ENCODE results near the gene CASZ1.

CASZ1 gene

DNA sequence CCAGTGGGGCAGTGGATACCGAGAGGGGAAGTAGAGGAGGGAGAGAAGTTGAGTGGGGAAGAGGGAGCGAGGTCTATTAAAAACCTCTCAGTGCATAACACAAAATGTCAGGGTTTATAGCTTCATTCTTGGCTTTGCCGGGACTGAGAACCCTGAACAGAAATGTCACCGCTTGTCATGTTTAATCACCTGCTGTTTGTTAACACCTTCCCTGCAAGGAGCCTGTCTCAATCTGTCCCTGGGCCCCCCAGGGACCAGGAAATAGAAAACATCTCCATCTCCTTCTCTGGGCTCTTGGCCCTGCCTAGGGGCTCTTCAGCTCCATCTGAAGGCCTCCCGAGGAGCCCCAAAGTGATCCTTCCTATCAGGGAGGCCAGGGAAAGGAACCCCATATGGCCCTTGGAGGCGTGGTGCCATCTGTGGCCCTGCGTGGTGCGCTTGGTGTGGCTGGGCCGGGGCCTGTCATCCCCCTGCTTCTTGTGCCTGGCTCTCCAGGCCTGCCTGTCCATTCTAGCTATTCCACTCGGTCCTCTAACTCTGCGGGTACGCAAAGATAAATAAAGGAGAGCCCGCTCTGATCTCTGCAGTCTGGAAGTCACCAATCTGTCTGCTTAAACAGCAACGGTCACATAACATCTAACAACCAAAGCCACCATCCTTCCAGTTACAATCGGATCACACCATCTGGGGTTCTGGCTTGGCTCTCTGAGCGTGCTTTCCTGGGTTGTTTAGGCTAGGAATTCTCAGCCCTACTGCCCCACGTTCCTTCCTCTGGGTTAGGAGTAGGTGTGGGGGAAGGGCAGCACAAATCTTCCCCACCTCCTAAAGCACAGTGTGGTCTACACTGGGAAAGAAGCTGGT is 113.8 kb downstream of the CASZ1 start:
- DNase-seq: no peak

DNA sequence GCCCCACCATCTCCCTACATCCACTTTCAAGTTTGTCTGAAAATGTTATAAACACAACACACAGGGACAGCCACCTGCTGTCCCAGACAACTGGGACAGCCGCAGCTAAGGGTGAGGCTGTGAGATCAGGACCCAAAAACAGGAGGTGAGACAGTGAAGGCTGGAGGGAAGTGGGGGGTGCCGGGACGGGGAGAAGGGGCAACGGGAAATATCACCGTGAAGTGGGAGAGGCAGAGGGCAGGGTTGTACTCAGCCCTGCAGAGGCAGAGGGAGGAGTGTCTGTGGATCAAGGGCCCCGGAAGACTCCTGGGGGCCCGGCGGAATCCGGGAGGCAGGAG is 114.4 kb downstream of the CASZ1 start:
- no peak for DNase-seq

DNA sequence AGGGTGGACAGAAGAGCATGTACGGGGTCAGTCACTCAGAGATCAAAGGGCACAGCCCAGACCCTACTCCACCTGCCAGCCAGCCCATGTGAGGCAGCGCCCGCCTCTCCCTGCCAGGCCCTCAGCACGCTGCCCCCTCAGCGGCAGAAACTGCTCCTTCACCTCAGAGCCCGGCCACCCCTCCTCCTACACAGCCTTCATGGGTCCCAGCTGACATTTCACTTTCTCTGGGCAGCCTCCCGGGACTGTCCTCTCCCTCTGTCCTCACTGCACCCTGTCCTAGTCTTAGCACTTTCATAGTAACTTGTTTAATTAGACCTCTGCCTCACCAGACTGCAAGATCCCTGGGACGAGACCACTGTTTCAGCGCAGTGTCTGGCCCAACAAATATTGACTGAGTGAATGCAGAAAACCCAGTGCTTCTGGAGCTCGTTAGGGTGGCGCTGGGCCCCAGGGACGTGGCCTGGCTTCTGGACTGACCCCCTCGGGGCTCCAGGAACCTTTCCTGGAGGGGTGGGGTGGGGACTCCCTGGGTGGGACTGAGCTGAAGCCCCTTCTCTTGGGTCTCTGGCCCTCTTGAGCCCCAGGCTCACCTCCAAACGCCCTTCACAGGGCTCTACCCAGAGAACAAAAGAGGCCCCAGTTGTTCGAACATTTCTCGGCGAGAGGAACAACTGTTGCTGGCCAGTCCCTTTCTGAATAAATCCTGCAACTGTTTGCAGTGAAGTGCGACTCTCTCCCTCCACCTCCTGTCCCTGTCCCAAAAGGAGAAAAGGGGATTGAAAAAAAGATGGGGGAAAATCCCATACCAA is 114.9 kb downstream of the CASZ1 start:
- no peak for DNase-seq

DNA sequence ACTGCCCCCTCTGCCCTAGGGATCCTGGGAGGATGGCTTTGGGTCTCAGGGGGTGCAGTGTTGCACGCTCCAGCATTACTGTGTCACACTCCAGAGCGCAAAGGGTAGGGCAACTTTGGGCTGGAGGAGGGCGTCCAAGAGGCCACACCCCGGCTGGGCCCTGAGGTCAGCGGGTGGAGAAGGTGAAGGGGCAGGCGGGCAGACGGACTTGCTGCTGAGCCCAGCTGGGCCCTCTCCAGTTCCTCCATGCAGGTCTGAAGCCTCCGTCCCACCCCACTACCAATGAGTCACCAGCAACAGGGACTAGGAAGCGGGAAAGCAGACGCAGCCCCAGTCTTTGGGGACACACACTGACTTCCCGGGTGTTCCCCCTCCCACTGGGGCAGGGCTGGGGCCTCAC is 116.0 kb downstream of the CASZ1 start:
- DNase-seq: no peak

DNA sequence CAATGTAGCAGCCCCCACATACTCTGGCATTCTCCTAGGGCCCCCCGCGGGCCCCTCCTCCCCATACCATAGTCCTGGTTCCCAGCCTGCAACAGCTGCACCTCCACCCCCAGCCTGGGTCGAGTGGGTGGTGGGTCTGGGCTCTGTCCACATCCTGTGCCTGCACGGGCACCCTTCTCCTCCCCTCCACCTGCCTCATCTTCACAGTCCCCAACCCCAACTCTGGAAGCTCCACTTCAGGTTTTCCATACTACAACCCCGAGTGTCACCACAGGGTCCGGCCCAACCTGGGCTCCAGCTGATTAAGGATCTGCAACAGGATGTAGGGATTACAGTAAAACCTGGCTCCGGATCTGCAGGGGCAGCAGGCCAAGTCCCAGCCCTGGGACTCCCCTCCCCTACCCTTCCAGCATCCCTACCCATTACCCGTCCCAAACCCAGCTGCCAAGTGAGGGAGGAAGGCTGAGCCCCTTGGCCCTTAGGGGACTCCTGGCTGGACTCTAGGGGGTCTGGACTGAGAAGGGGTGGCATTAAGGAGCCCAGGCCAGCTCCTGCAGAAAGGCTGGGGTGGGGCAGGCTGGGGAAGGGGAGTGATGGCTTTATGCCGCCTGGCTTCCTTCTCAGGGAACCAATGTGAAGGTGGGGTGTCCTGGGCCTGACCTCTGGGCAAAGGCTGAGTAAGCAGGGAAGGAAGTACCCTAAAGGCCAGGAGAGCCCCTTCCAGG is 116.8 kb downstream of the CASZ1 start:
- peak; percentile 56 for DNase-seq

DNA sequence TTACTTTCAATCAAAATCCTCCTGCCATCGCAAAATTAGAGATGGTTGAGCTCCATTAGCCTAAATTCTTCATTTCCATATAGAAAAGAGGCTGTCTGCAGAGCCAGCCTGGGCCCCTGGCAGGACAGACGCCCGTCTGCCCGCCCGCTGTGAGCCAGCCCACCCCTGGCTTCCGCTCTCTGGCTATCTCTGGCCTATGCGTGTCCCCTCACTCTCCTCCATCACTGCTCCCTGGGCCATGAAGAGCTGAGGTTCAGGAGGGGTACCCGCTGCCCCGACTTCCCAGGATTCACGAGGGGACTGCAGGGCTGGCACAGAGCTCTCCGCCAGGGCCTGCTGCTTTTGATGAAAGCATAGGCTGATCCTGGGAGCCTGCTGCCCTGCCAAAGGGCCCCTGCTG is 117.6 kb downstream of the CASZ1 start:
- DNase-seq: no peak

DNA sequence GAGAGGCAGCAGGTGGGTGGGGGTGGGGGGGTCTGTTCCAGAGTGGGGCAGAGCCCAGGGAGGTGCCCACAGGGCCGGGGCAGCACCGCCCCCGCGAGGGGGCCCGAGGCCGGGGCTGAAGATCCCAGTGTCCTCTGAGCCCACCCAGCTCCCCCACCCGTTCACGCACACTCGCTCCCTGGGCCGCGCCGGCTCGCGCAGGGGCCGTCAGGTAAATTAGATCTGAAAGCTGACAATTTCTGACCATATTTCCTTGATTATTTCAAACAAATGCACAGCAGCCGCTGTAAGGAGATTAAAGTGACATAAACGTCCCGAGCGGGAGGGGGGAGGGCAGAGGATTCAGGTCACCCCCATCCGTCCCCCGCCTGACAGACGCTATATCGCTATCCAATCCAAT is 118.0 kb downstream of the CASZ1 start:
- DNase-seq: no peak

DNA sequence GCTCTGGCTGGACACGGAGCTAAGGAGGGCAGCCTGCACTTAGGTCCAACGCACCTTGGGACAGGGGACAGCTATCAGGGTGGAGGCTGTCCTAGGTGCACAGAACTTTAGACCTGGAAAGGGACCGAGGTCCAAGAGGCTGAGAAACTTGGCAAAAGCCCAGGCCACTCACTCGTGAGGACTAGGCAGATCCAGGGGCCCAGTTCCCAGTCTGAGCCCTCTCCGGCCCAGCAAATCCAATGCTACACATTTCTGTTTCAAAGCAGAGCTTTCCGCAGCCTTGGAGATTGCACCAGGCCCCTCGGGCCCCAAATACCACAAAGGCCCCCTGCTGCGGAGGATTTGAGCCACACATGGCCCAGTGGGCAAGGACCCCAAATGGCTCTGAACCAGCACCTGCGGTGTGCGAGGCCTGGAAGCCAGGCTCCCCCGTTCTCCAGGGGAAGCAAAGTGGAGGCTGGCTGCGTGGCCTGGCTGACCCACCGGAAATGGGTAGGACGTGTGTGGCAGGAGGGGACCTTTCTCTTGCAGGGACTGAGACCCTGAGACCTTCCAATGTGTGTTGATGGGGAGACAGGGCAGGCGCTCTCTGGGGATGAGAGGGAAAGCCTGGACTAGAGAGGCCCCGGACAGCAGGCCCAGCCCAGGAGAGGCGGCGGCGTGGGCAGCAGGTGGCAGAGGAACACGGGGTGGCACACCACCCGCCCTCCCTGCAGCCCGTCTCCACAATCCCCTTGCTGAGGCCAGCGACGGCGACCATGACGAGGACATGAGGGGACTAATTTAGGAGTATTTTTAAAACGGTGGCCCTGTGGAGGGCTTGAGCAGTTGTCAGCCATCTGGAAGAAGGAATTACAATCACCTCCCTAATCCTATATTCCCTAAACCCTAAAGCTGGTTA is 118.7 kb downstream of the CASZ1 start:
- no peak for DNase-seq

DNA sequence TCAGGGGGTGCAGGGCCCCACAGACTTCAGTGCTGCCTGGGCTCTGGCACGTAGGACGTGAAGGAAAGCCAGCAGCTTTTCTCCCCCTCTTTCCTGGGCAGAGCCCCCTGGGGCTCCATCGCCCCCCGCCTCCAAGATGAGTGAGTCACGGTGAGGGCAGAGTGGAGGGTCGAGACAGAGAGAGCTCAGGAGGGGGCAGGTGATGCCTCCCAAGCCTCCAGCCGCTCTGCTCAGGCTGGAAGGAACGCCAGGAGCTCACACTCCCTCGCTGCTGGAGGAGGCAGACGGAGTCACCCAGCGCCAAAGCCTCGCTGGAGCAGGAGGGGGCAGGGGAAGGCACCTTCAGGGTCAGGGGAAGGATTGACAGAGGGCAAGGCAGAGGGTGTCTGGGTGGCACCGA is 119.5 kb downstream of the CASZ1 start:
- DNase-seq: no peak

DNA sequence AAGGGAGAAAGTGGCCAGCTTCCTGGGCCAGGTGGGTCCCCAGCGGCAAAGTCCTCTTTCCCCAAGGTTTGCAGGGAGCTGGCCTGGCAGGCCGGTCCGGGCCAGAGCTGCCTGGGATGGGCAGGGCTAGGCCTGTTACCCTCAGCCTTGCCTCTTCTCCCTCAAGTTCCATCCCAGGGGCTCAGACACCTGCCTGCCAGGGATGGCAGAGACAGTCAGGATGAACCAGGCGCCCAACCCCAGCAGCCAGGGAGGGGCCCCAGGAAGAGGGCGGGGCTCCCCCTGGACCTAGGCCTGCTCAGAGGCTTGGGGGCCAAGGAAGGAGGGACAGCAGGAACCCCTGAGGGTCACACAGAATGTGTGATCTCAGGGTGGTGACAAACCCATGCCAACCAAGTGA is 120.6 kb downstream of the CASZ1 start:
- DNase-seq: no peak

DNA sequence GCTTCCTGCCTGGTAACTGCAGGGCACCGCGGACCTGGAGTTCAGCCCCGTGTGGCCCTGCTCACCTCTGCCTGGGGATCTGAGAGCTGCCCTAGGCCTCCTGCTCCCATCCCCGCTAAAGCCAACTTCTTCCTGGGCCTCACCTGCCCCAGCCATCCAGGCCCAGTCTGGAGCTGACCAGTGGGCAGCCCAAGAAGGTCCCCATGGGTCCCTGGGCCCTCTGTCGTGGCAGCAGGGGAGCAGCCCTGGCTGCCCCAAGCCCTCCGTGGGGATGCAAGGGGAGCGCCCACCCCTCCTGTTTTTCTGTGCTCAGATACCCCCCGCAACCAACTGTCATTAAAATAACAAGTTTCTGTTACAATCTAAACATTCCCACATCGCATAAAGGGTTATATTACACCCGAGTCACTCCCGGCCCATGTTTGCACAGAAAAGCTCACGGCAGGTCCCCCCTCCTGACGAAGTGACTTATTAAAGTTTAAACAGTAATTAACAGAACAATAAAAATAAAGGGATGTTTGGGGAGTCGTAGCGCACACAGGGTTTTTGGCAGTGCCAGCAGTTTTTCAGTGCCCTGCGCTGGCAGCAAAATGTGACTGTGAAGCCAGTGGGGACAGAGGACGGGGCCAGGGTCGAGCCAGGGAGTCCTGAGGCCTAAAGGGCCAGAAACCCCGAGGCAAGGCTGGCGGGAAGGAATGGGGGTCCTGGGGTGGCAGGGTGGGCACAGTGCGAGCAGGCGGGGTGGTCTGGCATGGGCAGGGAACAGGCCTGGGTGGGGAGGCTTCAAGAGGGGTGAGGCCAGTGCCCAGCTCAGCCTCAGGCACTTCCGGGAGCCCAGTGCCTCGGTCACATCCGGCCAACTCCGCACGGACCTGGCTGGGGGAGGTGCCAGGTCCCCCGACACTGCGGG is 121.5 kb downstream of the CASZ1 start:
- no peak for DNase-seq

DNA sequence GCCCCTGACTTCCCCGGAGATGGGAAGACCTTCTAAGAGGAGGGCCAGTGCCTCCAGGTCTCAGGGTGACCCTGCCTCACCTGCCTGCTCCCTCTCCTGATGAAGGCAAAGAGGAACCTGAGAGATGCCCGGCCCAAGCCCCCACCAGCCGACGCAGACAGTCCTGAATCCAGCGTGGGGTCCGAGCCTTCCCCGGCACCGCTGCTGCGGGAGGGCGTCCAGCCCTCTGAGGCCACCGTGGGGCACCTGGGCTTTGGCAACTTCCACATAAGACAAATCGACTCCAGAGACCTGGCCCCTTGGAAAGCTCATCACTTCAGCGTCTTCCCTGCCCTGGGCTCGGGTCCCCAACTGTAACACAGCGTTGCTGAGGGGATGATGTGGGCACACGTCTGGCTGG is 122.2 kb downstream of the CASZ1 start:
- no peak for DNase-seq

DNA sequence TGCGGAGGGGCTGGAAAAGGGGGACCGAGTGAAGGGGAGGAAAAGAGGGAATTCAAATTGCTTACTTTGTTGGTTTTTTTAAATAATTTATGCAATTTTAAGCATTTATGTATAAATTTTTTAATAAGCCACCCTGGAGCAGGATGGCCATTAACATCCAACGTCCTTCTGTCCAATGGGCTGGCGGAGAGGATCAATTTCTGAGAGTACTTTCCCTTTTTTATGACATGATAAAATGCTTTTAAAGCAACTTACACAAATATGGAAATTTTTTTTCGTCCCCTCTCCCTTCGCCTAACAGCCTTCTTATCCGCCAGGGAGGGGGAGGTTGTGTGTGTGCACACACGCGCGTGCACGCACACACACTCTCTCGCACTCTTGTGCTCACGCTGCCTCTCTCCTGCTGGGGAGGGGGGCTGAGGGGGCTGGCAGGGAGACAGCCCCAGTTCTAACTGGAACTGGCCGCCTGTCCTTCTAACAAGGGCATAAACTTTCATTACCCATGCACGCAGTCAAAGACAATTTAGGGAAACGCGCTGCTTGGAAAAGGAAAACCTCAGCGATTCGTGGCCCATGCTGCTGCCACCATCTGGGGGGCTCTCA is 123.2 kb downstream of the CASZ1 start:
- DNase-seq: no peak

DNA sequence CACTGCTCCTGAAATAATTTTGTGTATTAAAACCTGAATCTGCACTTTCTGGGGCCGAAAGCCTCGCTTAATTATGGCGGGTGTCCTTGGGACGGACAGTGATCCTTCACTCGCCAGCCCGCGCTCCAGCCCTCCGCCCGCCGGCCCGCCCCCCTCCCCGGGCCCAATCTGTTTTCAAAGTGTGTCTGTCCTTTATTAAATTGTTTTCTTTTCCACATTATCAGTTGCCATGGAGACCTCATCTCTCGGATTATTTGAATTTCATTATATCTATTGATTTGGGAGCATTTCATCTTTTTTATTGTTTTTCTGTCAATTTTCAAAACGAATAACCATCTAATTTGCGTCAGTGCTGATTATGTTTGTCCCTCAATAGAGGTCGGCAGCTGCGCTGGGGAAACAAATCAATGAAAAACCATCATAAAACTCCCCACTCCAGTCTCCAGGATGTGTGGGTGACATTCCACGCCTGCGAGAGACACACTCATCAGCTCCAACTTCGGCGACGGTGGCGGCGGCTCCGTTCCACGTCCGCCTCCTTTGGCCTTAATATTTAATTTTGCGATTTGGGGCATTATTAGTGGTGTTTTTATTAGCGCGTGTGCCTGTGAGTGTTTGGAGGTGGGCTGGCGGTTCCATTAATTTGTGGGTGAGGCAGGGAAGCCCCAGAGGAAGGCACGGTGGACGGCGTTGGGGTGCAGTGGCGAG is 123.9 kb downstream of the CASZ1 start:
- DNase-seq: no peak

DNA sequence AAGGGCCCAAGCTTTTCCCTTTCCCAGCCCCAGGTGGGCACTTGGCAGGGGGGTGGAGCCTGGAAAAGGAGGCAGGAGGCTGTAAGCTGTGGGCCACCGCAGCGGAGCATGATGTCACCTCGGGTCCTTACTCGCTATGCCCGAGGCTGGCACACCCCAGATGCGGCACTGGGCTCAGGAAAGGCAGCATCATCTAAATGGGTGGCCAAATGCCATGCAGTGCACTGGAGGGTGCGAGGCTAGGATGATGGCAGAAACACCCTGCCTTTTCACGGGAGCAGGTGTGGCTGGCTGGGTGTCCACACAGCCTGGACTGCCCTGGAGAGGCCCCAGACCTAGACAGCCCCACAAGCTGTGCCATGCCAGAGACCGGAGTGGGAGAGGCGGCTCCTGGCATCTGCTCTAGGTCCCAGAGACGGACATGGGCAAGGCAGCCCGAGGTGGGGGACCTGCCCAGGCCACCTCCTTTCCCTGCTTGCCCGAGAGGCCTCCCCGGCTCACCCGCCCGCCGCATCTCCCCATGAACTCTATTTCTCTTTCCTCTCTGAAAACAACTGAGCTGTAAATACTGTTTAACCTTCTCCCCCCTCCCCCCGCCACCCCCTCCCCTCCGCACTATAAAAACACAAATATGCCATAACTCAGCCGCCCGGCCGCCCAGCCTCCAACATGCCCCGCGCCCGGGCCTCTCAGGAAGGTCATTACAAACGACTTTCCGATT is 124.7 kb downstream of the CASZ1 start:
- DNase-seq: no peak

DNA sequence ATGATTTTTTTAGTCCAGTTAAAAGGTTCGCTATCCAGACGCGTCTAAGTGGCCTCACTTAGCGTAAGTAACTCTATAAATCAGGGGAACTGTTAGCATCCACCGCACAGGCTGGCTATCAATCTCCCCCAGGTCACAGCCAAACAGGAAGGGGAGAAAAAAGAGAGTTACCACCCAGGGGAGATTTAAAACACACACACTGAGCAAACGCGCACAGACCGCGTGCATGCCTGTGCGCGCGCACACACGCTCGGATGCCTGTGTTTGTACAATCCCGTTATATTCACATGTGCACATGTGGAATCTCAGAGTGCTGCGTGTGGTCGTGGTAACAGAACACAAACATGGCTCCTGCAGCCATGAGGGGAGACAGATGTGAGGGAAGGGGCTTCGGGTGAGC is 125.4 kb downstream of the CASZ1 start:
- no peak for DNase-seq

DNA sequence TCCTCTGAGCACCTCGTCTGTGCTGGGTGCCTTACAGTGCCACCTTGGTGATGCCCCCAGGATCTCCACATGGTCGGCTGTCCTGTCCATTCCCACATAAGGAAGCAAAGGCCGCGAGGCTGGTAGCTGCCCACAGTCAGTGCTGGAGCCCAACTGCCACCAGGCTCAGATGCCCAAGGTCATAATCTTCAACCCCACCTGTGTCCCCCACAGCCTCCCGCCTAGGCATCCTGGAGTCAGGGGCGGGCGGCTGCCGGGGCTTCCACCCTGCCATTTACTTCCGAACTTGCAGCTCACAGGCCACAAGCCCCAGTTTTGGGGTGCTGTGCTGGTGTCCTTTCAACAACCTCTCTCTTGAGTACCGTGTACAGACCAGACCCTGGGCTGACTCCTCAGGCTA is 126.3 kb downstream of the CASZ1 start:
- no peak for DNase-seq

DNA sequence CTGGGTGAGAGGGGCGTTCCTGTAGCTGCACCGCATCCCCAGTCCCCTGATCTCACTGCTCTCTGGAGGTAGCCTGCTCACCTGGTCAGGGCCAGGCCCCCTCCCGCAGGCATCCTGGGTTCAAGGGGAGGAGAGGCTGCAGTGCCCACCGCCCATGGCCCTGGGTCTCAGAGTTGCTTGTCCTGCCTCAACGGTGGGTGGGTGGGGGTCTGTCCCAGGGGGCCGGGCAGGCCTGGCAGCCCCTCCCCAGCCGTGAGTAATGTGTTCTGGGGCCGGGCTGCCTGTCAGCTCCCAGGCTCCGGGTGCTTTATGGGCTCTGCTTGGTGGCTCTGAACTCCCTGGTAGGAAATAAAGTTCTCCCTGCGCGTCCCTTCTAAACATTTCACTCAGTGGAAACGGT is 126.9 kb downstream of the CASZ1 start:
- DNase-seq: no peak

DNA sequence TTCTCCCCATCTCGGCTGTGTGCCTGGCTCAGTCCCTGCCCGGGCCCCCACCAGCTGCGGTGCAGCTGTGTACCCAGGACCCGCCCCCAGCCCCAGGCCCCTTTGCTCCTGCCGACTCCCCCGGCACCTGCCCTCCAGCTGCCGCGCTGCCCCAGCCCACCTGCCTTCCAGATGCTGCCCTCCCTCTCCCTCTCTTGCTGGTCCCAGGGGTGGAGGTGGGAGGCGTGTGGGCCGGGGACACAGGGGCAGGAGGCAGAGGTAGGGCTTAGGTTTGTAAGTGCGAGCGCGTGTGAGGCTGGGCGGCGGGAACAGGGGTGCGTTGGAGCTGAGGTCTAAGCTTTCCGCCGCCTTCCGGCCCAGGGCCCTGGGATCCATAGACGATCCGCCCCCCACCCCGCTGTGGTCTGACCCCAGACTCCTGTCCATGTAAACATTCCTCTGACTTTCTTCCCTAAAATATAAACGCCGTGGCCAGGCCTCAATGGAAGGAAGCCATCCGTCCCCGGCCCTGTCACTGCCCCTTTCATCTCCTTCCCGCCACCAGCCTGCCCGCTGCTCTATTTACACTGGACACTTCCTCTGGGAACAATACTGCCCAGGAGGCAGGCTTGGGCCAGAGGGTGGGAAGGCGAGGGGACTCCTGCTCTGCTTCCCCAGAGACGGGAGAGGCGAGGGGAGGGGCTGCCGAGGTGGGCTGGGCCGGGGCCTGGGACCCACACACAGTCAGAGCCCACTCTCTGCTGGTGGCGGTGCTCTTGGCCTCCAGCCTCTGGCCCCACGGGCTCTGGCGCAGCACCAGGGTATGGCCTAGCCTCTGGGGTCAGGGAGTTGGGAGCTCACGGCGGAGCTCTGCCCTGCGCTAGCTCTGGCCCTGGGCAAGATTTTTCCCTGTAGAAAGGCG is 128.3 kb downstream of the CASZ1 start:
- no peak for DNase-seq

Measured in GDM1 (cell line).